ENCODE results near the gene ZSWIM6.

Gene ZSWIM6

DNA sequence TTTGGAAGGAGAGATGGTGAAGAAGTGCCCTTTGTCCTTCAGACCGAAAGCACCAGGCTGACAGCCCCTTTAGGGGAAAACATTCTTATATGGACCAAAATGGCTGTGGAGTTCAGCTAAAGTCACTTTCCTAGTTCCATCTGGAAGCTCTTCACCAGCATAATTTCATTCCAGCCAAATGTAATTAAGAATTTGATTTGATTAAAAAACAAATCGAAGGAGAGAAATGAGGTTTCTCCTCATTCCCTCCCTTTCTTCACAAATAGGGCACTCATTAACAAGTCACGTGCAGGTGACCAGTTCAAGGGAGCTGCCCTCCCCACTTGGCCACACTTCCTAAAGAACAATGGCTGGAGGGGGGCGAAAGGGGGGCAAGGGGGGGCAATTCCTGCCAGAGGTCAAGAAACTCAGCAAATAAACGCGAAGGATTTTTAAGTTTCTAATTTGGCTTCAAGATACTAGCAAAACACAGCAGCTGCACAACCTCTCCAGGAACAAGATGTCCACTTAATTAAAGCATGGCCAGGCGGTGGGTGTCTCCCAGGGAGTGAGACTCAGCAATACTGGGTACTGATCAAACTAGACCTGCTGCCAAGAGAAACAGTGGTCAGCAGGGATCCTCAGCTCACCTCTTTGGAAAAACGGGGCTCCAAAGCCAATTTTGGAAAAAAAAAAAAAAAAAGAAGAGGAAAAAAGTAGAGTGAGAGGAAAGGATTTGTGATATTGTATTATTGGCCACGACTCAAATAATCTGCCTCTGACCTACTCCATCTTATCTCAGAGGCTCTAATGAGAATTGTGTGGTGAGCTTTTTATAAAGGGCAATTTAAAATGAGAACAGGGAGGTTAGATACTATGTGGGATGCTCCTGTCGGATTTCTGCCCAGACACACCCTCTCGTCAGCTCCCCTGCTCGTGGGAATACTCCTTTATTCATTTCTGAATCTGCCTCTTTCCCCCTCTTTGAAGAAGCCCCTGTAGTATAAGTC lies 254.3 kb downstream of the ZSWIM6 start:
- no peak for DNase-seq (ENCODE audit: low read depth in 2 of 3, low spot score in 1 of 3)

DNA sequence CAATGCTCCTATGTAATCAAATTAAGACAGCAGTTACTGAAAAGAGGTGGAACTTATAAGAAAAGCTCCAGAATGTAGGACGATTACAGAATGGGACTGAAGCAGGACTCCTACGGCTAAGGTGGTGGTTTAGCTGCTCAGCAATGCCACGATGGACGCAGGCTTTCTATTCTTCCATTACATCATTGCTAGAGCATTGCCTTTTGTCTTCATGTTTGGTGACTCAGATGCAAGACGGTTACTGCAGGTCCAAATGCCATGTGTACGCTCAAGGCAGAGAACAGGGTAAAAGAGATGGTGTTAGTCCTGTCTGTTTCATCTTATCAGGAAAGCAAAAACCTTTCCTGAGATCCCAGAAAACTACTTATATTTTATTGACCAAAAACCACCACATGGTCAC lies 255.1 kb downstream of the ZSWIM6 start:
- DNase-seq (ENCODE audit: low read depth in 2 of 3, low spot score in 1 of 3): no peak

DNA sequence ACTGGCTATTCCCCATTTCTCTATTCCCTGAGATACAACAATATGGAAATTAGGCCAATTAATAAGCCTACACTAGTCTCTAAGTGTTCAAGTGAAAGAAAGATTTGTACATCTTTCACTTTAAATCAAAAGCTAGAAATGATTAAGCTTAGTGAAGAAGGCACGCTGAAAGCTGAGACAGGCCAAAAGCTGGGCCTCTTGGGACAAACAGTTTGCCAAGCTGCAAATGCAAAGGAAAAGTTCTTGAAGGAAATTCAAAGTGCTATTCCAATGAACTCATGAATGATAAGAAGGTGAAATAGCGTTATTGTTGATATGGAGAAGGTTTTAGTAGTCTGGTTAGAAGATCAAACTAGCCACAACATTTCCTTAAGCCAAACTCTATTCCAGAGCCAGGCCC lies 256.2 kb downstream of the ZSWIM6 start:
- DNase-seq (ENCODE audit: low read depth in 2 of 3, low spot score in 1 of 3): no peak

GRCh38 chr5:61589946-61590345 lies 257.9 kb downstream of the ZSWIM6 start:
- DNase-seq (ENCODE audit: low read depth in 2 of 3, low spot score in 1 of 3): no peak

- DNase-seq (ENCODE audit: low read depth in 2 of 3, low spot score in 1 of 3): no peak
Measured at GRCh38 chr5:61590473-61590872, 258.4 kb downstream of the ZSWIM6 start.

DNA sequence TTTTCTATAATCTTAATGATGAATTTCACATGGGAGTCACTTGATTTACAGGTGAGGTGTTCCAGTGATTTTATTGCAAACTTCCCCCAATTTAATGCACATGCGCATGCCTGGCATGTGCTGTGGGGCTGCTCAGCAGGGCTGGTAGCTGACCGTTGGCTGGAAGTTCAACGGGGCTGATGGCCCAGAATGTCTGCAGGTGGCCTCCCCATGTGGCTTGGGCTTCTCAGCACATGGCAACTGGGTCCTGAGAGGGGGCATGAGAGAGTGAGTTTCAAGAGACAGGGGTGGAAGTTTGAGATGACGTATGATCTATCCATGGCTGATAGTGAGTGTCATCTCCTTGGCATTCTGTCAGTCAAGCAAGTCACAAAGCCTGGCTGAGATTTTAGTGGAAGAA lies 259.8 kb downstream of the ZSWIM6 start:
- DNase-seq (ENCODE audit: low read depth in 2 of 3, low spot score in 1 of 3): no peak

GRCh38 chr5:61595426-61595825 lies 263.4 kb downstream of the ZSWIM6 start:
- no peak for DNase-seq (ENCODE audit: low read depth in 2 of 3, low spot score in 1 of 3)
